Effector memory CD8-positive, alpha-beta T cell (primary cell): ENCODE results near the gene CDR2.
"Not testable (repeated sequence)": the region's sequence is repeated elsewhere in the genome, so short reads cannot be mapped to it uniquely, and the experiment has no call there.

ENCODE experiments used
- ATAC-seq: fragments of 150-1000 bp; cut with Tn5 transposase; replicated peaks from 2 replicates; pipeline ENCODE4 v1.10.0; 2021; ENCODE audit warnings: mild to moderate bottlenecking, moderate library complexity
- DNase-seq, 3 experiments: peaks; one replicate each; pipeline ENCODE4 v3.0.0; 2021
- H3K27ac Mint-ChIP-seq, 2 donors: one replicate each; pipeline ENCODE4 v1.8.0; 2022; ENCODE audit warnings: mild to moderate bottlenecking in 2 of 2, mixed read lengths in 2 of 2, moderate library complexity in 2 of 2
- H3K27me3 Mint-ChIP-seq, 2 donors: one replicate each; pipeline ENCODE4 v1.8.0; 2022; ENCODE audit warnings: mixed read lengths in 2 of 2
- H3K36me3 Mint-ChIP-seq: one replicate; pipeline ENCODE4 v1.8.0; 2022; ENCODE audit warnings: mild to moderate bottlenecking, moderate library complexity, mixed read lengths; ENCODE audit not compliant: insufficient read depth
- H3K4me1 Mint-ChIP-seq, 2 donors: one replicate each; pipeline ENCODE4 v1.8.0; 2022; ENCODE audit warnings: low read depth in 2 of 2, mixed read lengths in 2 of 2
- H3K4me3 Mint-ChIP-seq, 2 donors: one replicate each; pipeline ENCODE4 v1.8.0; 2022; ENCODE audit warnings: mild to moderate bottlenecking in 2 of 2, mixed read lengths in 2 of 2, moderate library complexity in 2 of 2
- H3K9me3 Mint-ChIP-seq, 2 donors: one replicate each; pipeline ENCODE4 v1.8.0; 2022; ENCODE audit warnings: mixed read lengths in 2 of 2

Gene CDR2

GRCh38 chr16:22313876-22314470, 60.4 kb downstream of the CDR2 start:
- Mint-ChIP-seq H3K4me1 (no peaks in the 10 kb centered on the region), H3K36me3 (peaks cover 82% of the 10 kb centered on the region), H3K4me3 (no peak overlapping the region), H3K27ac (peak overlapping the region in 1 of 2 donors; percentile 41), H3K9me3 (no peaks in the 10 kb centered on the region), H3K27me3 (no peaks in the 10 kb centered on the region)
- no peak for DNase-seq
- no peak for ATAC-seq

- DNase-seq (no peak), ATAC-seq (no peak)
- Mint-ChIP-seq H3K4me3 (no peak overlapping the region), H3K27ac (peak overlapping the region in 1 of 2 donors; percentile 73), H3K4me1 (no peaks in the 10 kb centered on the region), H3K9me3 (no peaks in the 10 kb centered on the region), H3K36me3 (peaks cover 81% of the 10 kb centered on the region), H3K27me3 (no peaks in the 10 kb centered on the region)
Measured at GRCh38 chr16:22312897-22313781, 61.3 kb downstream of the CDR2 start.

- ATAC-seq (no peak), DNase-seq (no peak)
- no peaks in the 10 kb centered on the region for H3K9me3 Mint-ChIP-seq
- H3K36me3 Mint-ChIP-seq: peaks cover 77% of the 10 kb centered on the region
- no peaks in the 10 kb centered on the region for H3K4me1 Mint-ChIP-seq
- H3K27ac Mint-ChIP-seq: peak overlapping the region in 1 of 2 donors; percentile 53
- no peaks in the 10 kb centered on the region for H3K27me3 Mint-ChIP-seq
- no peak overlapping the region for H3K4me3 Mint-ChIP-seq
Measured at GRCh38 chr16:22311520-22311919, 62.9 kb downstream of the CDR2 start.

GRCh38 chr16:22308824-22309520, 65.4 kb downstream of the CDR2 start:
- ATAC-seq (no peak), DNase-seq (no peak)
- no peaks in the 10 kb centered on the region for H3K27me3 Mint-ChIP-seq
- peaks cover 0 to 3% of the 10 kb centered on the region in 2 donors for H3K4me1 Mint-ChIP-seq
- H3K9me3 Mint-ChIP-seq: no peaks in the 10 kb centered on the region
- H3K27ac Mint-ChIP-seq: peak overlapping the region in 1 of 2 donors; percentile 75
- H3K36me3 Mint-ChIP-seq: peaks cover 81% of the 10 kb centered on the region
- H3K4me3 Mint-ChIP-seq: no peak overlapping the region

- no peak for ATAC-seq
- peaks cover 85% of the 10 kb centered on the region for H3K36me3 Mint-ChIP-seq
- no peak overlapping the region for H3K27ac Mint-ChIP-seq
Measured at GRCh38 chr16:22307838-22308237, 66.6 kb downstream of the CDR2 start.

GRCh38 chr16:22306788-22307187, 67.6 kb downstream of the CDR2 start:
- Mint-ChIP-seq H3K4me1 (peaks cover 13 to 16% of the 10 kb centered on the region in 2 donors), H3K9me3 (no peaks in the 10 kb centered on the region), H3K4me3 (no peak overlapping the region), H3K27me3 (no peaks in the 10 kb centered on the region), H3K27ac (peak overlapping the region in 1 of 2 donors; percentile 20), H3K36me3 (peaks cover 82% of the 10 kb centered on the region)
- no peak for ATAC-seq
- no peak for DNase-seq

More at GRCh38 chr16:22307838-22308237, 66.6 kb downstream of the CDR2 start:
- no peak for DNase-seq
- Mint-ChIP-seq H3K4me3 (no peak overlapping the region), H3K4me1 (peaks cover 5 to 9% of the 10 kb centered on the region in 2 donors), H3K27me3 (no peaks in the 10 kb centered on the region), H3K9me3 (no peaks in the 10 kb centered on the region)

- Mint-ChIP-seq H3K4me1 (peaks cover 25 to 28% of the 10 kb centered on the region in 2 donors), H3K27me3 (no peaks in the 10 kb centered on the region), H3K27ac (no peak overlapping the region), H3K36me3 (peaks cover 80% of the 10 kb centered on the region), H3K9me3 (no peaks in the 10 kb centered on the region), H3K4me3 (no peak overlapping the region)
- ATAC-seq (no peak), DNase-seq (no peak)
Measured at GRCh38 chr16:22304411-22304810, 70.0 kb downstream of the CDR2 start.

GRCh38 chr16:22302776-22303363, 71.5 kb downstream of the CDR2 start:
- H3K9me3 Mint-ChIP-seq: no peaks in the 10 kb centered on the region
- DNase-seq (no peak), ATAC-seq (no peak)
- H3K4me1 Mint-ChIP-seq: peaks cover 38 to 42% of the 10 kb centered on the region in 2 donors
- peak overlapping the region in 1 of 2 donors; percentile 17 for H3K4me3 Mint-ChIP-seq
- no peaks in the 10 kb centered on the region for H3K27me3 Mint-ChIP-seq
- H3K36me3 Mint-ChIP-seq: peaks cover 89% of the 10 kb centered on the region
- H3K27ac Mint-ChIP-seq: peak overlapping the region; percentile 62 to 78

- DNase-seq, H3K4me3 Mint-ChIP-seq, H3K9me3 Mint-ChIP-seq, ATAC-seq, H3K27me3 Mint-ChIP-seq: not testable (repeated sequence)
- peaks cover 92% of the 10 kb centered on the region for H3K36me3 Mint-ChIP-seq
- peak overlapping the region in 1 of 2 donors; percentile 16 for H3K27ac Mint-ChIP-seq
- peaks cover 44 to 48% of the 10 kb centered on the region in 2 donors for H3K4me1 Mint-ChIP-seq
Measured at GRCh38 chr16:22301423-22301822, 73.0 kb downstream of the CDR2 start.

GRCh38 chr16:22300427-22301071, 73.9 kb downstream of the CDR2 start:
- Mint-ChIP-seq H3K27me3 (no peaks in the 10 kb centered on the region), H3K36me3 (peaks cover 92% of the 10 kb centered on the region), H3K4me1 (peaks cover 49 to 53% of the 10 kb centered on the region in 2 donors), H3K9me3 (no peaks in the 10 kb centered on the region), H3K4me3 (peak overlapping the region in 1 of 2 donors; percentile 25), H3K27ac (peak overlapping the region in 1 of 2 donors; percentile 100)
- DNase-seq (peak; percentile 12 to 33 (median 24)), ATAC-seq (no peak)

- Mint-ChIP-seq H3K9me3 (no peaks in the 10 kb centered on the region), H3K36me3 (peaks cover 78% of the 10 kb centered on the region), H3K27me3 (no peaks in the 10 kb centered on the region), H3K27ac (peak overlapping the region; percentile 99 to 100), H3K4me3 (peak overlapping the region; percentile 91 to 92), H3K4me1 (peaks cover 46 to 53% of the 10 kb centered on the region in 2 donors)
- ATAC-seq (no peak), DNase-seq (no peak)
Measured at GRCh38 chr16:22299036-22299435, 75.4 kb downstream of the CDR2 start.

GRCh38 chr16:22297871-22298733, 76.3 kb downstream of the CDR2 start:
- H3K36me3 Mint-ChIP-seq: peaks cover 69% of the 10 kb centered on the region
- peaks cover 43 to 50% of the 10 kb centered on the region in 2 donors for H3K4me1 Mint-ChIP-seq

More at GRCh38 chr16:22297871-22298733, 76.3 kb downstream of the CDR2 start:
- ATAC-seq (peak; percentile 54), DNase-seq (peak; percentile 70 to 77 (median 72))
- no peaks in the 10 kb centered on the region for H3K27me3 Mint-ChIP-seq
- no peaks in the 10 kb centered on the region for H3K9me3 Mint-ChIP-seq
- H3K27ac Mint-ChIP-seq: peak overlapping the region; percentile 99 to 100
- H3K4me3 Mint-ChIP-seq: peak overlapping the region; percentile 91 to 92
